Activated CD4-positive, alpha-beta T cell treated with anti-CD3 and anti-CD28 coated beads for 48 hours (primary cell): ENCODE results near the gene SCIN.
"Not testable (repeated sequence)": the region's sequence is repeated elsewhere in the genome, so short reads cannot be mapped to it uniquely, and the experiment has no call there.

Experiments
- DNase-seq: peaks from one replicate; pipeline ENCODE4 v3.0.0-alpha.2; 2020

Gene SCIN

DNA sequence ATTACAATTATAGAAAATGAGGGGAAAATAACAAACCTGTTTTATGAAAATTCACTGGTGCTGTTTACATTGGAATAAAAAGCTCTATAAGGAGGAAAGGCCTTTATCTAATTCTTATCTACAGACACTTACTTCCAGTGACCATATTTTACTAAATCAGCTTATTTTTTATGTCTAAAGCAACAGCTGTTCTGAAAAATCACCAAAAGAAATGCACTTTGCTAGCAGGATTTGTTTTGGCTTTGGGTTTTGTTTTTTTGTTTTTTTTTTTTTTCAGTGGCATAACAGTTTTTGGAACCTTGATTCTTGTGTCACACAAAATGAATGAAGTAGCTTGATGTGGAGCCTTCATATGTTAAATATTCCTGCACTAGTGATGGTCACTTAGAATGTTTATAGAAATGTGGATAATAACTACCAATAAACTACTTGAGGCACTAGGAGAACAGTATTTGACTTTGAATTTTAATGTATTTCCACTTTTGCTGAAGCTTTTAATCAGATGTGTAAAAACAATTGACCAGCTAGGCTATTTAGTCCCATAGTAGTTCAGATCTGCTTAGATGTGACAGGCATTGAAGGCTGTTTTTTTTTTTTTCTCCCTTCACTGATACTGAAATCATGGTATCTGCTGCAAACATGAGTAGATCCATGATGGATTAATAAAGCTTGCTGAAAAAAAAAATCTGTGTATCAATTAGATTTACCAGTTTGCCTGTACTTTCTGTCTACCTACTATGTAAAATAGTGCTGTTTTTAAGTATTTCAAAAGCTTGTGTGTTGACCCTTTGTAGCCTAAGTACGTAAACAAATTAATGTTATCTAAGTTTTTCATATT is 119.7 kb downstream of the SCIN start:
- no peak for DNase-seq

DNA sequence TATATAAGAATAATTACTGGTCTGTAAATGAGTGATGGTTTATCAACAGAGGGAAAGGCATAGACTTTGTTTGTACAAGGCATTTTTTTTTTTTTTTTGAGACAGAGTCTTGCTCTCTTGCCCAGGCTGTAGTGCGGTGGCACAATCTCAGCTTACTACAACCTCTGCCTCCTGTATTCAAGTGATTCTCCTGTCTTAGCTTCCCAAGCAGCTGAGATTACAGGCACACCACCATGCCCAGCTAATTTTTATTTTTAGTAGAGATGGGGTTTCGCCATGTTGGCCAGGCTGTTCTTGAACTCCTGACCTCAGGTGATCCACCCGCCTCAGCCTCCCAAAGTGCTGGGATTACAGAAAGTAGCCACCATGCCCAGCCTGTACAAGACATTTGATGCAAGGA is 120.9 kb downstream of the SCIN start:
- DNase-seq: not testable (repeated sequence)

DNA sequence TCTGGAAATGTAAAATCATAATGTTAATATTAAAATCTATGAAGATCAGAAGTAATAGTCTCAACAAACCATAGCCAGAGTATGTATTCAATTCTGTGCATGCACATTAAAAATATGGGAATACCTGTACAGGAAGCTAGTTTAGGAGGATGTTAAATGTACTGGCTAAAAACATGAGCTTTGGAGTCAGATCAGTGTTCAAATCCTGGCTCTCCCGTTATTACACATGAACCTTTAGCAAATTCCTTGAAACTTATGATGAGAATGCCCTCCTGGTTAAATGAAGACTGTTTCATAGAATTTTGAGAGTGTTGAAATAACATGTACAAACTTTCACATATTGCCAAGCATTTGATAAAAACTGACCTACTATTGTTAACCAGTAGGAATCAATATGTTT is 121.5 kb downstream of the SCIN start:
- no peak for DNase-seq

DNA sequence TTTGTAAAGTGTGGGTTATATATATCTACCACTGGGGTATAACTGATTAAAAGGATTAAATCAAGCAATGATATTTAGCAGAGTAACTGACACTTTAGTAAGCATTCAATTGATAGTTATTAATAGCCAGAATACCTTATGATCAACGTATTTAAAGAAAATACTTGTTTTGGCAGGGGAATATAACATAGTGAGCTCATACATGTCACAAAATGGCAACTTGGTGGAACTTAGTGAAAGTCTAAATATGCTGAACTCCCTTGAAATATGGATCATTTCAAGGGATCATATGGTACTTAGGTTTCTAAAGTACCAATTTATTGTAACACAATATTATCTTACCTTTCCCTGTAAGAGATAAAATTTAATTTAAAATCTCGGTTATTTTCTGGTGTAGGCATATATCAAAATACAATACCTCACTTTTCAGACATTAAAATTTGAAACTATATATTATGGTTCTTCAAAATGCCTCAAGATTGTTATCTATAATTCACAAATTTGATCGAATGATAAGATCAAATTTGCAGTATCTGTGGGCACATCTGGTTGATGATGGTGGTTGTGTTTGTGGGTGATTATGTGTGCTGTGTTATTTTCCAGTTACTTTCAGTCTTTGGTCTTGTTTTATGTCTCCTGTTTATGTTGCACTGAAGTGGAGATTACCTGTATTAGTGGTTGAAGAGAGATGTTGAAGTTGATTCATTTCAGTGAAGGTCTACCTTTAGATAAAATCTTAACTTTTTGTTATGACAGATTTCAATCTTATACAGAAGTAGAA is 122.1 kb downstream of the SCIN start:
- no peak for DNase-seq

DNA sequence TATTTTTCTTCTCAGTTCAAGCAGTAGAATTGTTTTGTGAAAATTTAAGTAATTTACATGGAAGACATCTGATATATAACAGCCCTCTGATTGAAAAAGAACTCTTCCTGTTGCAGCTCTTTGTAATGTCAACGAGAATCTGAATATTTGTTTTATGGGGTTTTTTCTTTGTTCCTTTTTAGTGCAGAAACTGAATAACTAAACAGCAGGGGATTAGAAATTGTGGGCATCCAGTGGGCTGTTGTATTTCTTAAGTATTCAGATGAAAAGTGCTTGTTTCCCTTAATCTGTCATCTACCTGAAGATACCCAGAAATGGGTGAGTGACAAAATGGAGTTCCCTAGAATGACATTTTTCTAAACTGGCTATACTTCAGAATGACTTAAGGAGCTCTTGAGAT is 124.3 kb downstream of the SCIN start:
- DNase-seq: no peak

DNA sequence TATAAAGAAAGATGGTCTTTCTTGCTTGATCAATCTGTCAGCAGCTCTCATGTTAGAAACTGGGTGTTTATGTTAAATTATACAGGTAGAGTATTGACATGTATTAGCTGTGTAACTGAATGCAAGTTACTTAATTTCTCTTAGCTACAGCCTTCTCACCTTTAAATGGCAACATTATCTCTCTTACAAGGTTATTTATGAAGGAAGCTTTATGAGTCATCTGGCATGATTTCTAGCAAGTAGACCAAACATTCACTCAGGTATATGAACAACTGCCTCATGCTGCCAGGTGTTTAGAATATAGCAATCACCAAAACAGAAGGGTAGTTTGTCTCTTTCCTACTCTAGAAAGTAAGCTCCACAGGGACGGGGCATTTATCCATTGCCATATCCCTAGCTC is 125.4 kb downstream of the SCIN start:
- DNase-seq: no peak

DNA sequence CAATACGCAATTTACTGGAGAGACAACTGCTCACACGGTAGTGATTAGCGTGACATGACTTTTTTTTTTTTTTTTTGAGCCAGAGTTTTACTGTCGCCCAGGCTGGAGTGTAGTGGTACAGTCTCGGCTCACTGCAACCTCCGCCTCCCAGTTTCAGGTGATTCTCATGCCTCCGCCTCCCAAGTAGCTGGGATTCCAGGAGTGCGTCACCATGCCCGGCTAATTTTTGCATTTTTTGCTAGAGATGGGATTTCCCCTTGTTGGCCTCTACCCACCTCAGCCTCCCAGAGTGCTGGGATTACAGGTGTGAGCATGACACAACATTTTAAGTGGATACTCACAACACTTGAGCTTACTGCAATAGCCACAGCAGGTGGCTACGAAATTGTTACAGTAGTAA is 128.8 kb downstream of the SCIN start:
- no peak for DNase-seq

DNA sequence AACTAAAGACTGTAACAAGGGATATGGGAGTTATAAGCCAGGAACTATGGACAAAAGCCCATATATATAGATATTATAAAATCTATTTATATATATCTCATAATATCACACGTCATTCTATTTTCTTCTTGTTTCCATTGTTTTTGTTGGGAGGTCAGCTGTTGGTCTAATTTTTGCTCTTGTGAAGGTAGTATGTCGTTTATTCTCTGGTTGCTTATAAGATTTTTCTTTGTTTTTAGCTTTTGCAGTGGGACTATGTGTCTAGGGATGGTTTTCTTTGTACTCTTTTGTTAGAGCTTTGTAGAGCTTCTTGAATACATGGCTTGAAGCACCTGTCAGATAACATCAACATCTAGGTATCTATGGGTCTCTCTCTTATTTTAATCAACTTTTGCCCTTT is 130.9 kb downstream of the SCIN start:
- DNase-seq: no peak

DNA sequence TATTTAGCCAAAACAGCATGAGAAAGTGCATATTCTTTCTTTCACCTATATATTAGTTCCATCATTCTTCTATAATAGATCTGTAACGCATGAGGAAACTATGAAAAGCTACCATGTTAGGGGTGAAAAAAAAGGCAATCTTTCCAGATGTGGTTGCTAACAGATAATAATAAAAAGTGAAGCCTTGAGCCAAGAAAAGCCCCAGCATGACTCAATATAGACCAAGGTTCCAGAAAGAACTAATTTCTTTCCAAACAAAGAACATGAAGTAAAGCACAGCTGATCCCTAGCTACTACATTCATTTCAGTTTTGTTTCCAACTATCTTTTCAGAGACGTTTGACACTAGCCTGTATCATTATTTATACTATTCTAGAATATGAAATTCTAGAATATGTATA is 133.4 kb downstream of the SCIN start:
- DNase-seq: no peak

DNA sequence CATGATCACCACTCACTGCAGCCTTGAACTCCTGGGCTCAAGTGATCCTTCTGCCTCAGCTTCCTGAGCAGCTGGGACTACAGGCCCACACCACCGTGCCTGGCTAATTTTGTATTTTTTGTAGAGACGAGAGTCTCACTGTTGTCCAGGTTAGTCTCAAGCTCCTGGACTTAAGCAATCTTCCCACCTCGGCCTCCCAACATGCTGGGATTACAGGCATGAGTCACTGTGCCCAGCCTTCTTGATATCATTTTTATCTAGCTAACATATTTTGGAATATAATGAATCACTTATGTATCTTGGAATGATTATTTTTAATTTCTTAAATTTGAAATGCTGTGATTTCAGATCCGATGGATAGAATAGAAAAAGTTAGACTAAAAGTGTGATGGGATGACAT is 135.4 kb downstream of the SCIN start:
- no peak for DNase-seq

DNA sequence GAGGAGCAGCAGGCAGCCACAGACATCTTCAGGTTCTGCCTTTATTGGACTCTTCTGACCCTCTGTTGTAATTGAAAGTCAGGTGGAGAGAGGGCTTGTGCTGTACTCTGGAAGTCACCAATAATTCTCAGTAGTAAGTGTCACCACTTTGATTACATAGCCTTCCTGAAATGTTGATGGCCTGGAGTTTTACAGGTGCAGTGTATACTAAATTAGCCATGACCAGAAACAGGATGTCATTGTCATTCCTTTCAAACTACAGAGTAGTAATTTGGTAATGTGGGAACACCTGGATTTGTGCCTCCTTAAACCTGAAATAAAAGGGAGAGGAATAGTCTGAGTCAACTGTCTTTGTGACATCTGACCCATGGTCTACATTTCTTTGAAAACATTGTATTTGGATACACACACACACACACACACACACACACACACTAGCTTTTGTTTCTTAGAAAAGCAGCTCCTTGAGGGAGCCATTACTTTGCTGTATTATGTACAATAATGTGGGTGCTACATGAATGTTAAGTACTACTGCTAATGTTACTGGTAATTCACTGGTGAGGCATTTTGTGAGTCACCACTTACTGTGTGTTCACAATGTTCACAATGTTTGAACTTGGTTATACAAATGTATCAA is 136.5 kb downstream of the SCIN start:
- no peak for DNase-seq

DNA sequence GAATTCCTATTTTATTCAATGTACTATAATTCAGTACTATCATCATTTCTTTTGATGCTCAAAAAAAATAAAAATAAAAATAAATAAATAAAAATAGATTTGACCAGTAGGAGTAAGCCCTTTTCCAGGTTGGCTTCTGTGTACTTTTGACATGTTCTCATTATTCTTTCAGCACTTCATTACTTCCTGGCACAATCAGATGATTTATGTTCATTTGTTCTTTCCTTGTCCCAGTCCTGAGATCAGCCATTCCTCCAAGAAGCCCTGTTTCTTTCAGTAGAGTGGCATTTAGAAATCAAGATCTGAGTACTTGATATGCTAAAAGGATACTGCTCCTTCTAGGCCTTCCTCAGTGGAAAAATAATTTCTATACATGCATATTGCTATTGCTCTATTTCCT is 137.8 kb downstream of the SCIN start:
- DNase-seq: no peak
